ENCODE results near the gene GPR78.

GRCh38 chr4:8589823-8590545 lies 9.8 kb downstream of the GPR78 start:
- TF ChIP-seq CTCF (IDR thresholded peaks at IDR 0.05) = no peak
- TF ChIP-seq POLR2A (IDR thresholded peaks at IDR 0.05) = no peak
- no peak for TF ChIP-seq EP300 (IDR thresholded peaks at IDR 0.05)
- no peak for TF ChIP-seq POLR2AphosphoS5 (IDR thresholded peaks at IDR 0.05)
